CD4-positive, alpha-beta T cell (primary cell): Measurements from ENCODE around the gene PODXL. TPM values are rescaled to one million over a fixed set of nuclear protein-coding genes. Genes with fewer than 3 reads are reported as not detected.

ENCODE experiments used
- ATAC-seq: fragments of 200-7000 bp; cut with Tn5 transposase; one replicate; pipeline ENCODE4 v1.10.0; 2022; ENCODE audit warnings: mild to moderate bottlenecking; ENCODE audit not compliant: poor library complexity
- CTCF ChIA-PET: fragments of 350-600 bp; sonication (Branson Sonifier 250); formaldehyde crosslinking; loops from one replicate; lab custom pipeline; 2021; ENCODE audit warnings: antibody characterized with exemption, inconsistent platforms; lab: Charles Lee
- POLR2A ChIA-PET: fragments of 350-600 bp; sonication (Branson Sonifier 250); formaldehyde crosslinking; loops from one replicate; lab custom pipeline; 2021; ENCODE audit warnings: antibody characterized with exemption, inconsistent platforms; lab: Charles Lee
- DNase-seq, 14 experiments: peaks; one replicate each; pipeline ENCODE4 v3.0.0-alpha.2; 2013 to 2020; ENCODE audit warnings: mixed read lengths in 2 of 14
- H3K27ac ChIP-seq, 2 donors: one replicate each; pipeline versions ENCODE4 v1.5.1 to v1.7.0; 2013; ENCODE audit warnings: low read length in 2 of 2, low read depth in 1 of 2, mild to moderate bottlenecking in 1 of 2
- H3K27me3 ChIP-seq, 2 experiments: 1 replicate in 1 of 2; 2 replicates in 1 of 2; pipeline versions ENCODE4 v1.6.1 to v1.7.0; 2013; ENCODE audit warnings: low read length in 2 of 2, control low read depth in 1 of 2, mild to moderate bottlenecking in 1 of 2, moderate library complexity in 1 of 2; ENCODE audit not compliant: insufficient read depth in 2 of 2, control insufficient read depth in 1 of 2
- H3K36me3 ChIP-seq: one replicate; pipeline ENCODE4 v1.6.1; 2013; ENCODE audit warnings: low read length, control low read depth; ENCODE audit not compliant: insufficient read depth
- H3K4me1 ChIP-seq: one replicate; pipeline ENCODE4 v1.6.1; 2013; ENCODE audit warnings: low read length, control low read depth; ENCODE audit not compliant: insufficient read depth
- H3K4me3 ChIP-seq: one replicate; pipeline ENCODE4 v1.5.1; 2013; ENCODE audit warnings: mild to moderate bottlenecking, low read length, moderate library complexity
- H3K9me3 ChIP-seq, 2 experiments: 1 replicate in 1 of 2; 2 replicates in 1 of 2; pipeline versions ENCODE4 v1.6.1 to v1.7.0; 2013; ENCODE audit warnings: low read length in 2 of 2, mild to moderate bottlenecking in 2 of 2, control low read depth in 1 of 2, moderate library complexity in 1 of 2; ENCODE audit not compliant: control insufficient read depth in 1 of 2, insufficient read depth in 1 of 2
- H3K27ac Mint-ChIP-seq: one replicate; pipeline ENCODE4 v1.8.0; 2020; ENCODE audit warnings: mixed read lengths
- H3K27me3 Mint-ChIP-seq: one replicate; pipeline ENCODE4 v1.8.0; 2021; ENCODE audit warnings: mixed read lengths
- H3K36me3 Mint-ChIP-seq: one replicate; pipeline ENCODE4 v1.8.0; 2021; ENCODE audit warnings: low read depth, mixed read lengths
- H3K4me1 Mint-ChIP-seq: one replicate; pipeline ENCODE4 v1.8.0; 2021; ENCODE audit warnings: low read depth, mixed read lengths
- H3K4me3 Mint-ChIP-seq: one replicate; pipeline ENCODE4 v1.8.0; 2020; ENCODE audit warnings: mild to moderate bottlenecking, mixed read lengths
- H3K9me3 Mint-ChIP-seq: one replicate; pipeline ENCODE4 v1.8.0; 2020; ENCODE audit warnings: mixed read lengths
- intact Hi-C, 2 experiments: fragments of 100-400 bp; cut with DNase I in 1 of 2; cut with micrococcal nuclease in 1 of 2; formaldehyde crosslinking; loops; one replicate each; pipeline versions ENCODE4 v1.15.1 to v1.9.0; 2023 to 2025; cut with DNase I, micrococcal nuclease
- total RNA-seq, 174 experiments: library from RNA in 2 of 174; stranded (reverse) in 2 of 174; gene quantifications; one replicate each; pipeline ENCODE4 v1.2.3 and lab custom pipeline; 2021 to 2026
- TF ChIP-seq, protein P1 (sequence below): fragments of 200-600 bp; IDR thresholded peaks from one replicate; pipeline ENCODE4 v1.8.0; 2022; ENCODE audit warnings: antibody characterized with exemption, mild to moderate bottlenecking

The PODXL gene
- total RNA-seq, 2 experiments from 2014 or later = 0.16 to 0.47 TPM

DNA sequence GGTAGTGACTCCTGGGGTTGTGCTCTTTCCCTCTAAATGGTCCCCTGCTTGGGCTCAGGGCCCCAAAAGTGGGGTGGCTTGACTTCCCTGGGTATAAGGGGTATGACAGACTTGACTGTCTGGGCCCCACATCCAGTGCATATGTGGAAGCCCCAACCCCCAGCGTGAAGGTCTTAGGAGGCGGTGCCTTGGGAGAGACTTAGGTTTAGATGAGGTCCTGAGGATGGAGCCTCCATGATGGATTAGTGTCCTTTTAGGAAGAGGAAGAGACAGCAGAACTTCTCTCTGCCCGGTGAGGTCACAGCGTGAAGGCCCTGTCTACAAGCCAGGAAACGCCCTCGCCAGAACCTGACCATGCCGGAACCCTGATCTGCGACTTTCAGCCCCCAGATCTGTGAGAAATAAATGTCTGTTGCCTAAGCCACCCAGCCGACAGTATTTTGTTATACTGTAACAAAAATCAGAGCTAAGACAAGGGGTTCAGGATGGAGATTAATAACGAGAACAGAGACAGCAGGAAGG is 23.8 kb downstream of the PODXL start:
- H3K36me3 Mint-ChIP-seq = no peaks in the 10 kb centered on the region
- H3K36me3 ChIP-seq = no peaks in the 10 kb centered on the region
- no peaks in the 10 kb centered on the region for H3K4me1 Mint-ChIP-seq
- intact Hi-C loops = no loop called here
- no peak for DNase-seq
- ChIA-PET CTCF (no interaction called here), POLR2A (no interaction called here)
- no peak overlapping the region for H3K4me3 Mint-ChIP-seq
- H3K9me3 Mint-ChIP-seq = no peaks in the 10 kb centered on the region
- H3K4me3 ChIP-seq = no peak overlapping the region
- no peaks in the 10 kb centered on the region for H3K27me3 ChIP-seq
- H3K27ac ChIP-seq = no peak overlapping the region
- H3K27ac Mint-ChIP-seq = no peak overlapping the region
- H3K9me3 ChIP-seq = no peaks in the 10 kb centered on the region
- TF ChIP-seq, protein P1, sequence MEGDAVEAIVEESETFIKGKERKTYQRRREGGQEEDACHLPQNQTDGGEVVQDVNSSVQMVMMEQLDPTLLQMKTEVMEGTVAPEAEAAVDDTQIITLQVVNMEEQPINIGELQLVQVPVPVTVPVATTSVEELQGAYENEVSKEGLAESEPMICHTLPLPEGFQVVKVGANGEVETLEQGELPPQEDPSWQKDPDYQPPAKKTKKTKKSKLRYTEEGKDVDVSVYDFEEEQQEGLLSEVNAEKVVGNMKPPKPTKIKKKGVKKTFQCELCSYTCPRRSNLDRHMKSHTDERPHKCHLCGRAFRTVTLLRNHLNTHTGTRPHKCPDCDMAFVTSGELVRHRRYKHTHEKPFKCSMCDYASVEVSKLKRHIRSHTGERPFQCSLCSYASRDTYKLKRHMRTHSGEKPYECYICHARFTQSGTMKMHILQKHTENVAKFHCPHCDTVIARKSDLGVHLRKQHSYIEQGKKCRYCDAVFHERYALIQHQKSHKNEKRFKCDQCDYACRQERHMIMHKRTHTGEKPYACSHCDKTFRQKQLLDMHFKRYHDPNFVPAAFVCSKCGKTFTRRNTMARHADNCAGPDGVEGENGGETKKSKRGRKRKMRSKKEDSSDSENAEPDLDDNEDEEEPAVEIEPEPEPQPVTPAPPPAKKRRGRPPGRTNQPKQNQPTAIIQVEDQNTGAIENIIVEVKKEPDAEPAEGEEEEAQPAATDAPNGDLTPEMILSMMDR = no peak
- H3K4me1 ChIP-seq = no peaks in the 10 kb centered on the region
- H3K27me3 Mint-ChIP-seq = no peaks in the 10 kb centered on the region
- ATAC-seq = no peak

DNA sequence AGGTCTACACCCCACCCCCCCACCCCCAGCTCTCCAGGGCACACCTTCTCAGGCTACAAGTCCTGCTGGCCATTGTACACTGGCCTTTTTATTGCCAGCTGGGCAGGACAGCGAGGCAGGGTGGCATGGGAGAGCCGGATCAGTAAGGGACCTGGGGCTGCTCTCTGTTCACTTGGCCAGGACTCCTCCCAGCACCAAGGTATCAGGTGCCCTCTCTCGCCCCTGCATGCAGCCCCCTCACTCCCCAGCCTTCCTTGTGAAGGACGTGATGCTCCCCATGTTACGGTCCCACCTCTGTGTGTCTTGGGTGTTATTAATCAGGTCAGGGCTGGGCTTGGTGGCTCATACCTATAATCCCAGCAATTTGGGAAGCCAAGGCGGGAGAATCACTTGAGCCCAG is 26.3 kb downstream of the PODXL start:
- Histone ChIP-seq H3K27me3 (no peaks in the 10 kb centered on the region), H3K9me3 (no peaks in the 10 kb centered on the region), H3K4me1 (no peaks in the 10 kb centered on the region), H3K36me3 (no peaks in the 10 kb centered on the region), H3K4me3 (no peak overlapping the region), H3K27ac (no peak overlapping the region)
- POLR2A ChIA-PET = no interaction called here
- no peaks in the 10 kb centered on the region for H3K36me3 Mint-ChIP-seq
- H3K4me3 Mint-ChIP-seq = no peak overlapping the region
- ATAC-seq = no peak
- TF ChIP-seq, protein P1 = no peak
- no peaks in the 10 kb centered on the region for H3K9me3 Mint-ChIP-seq
- no peaks in the 10 kb centered on the region for H3K4me1 Mint-ChIP-seq
- CTCF ChIA-PET = no interaction called here
- H3K27ac Mint-ChIP-seq = no peak overlapping the region
- intact Hi-C loops = no loop called here
- no peak for DNase-seq
- H3K27me3 Mint-ChIP-seq = no peaks in the 10 kb centered on the region

DNA sequence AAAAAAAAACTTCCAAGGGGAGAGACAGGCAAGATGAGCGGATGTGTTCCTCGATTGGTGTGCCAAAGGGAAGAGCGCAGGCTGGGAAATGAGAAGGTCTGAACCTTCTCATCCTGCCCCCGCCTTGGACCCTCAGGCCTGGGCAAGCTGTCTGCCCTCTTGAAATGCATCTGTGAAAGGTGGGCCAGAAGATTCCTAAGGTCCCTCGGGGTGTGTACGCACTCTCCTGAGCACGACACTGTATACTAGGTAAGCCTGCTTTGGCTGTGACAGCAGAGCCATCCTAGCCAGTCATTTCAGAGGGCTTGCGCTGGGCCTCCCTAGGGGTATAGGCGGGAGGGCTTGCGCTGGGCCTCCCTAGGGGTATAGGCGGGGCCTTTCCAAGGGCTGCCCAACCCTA is 26.8 kb downstream of the PODXL start:
- Histone ChIP-seq H3K36me3 (no peaks in the 10 kb centered on the region), H3K4me3 (no peak overlapping the region), H3K27me3 (no peaks in the 10 kb centered on the region), H3K27ac (no peak overlapping the region), H3K4me1 (no peaks in the 10 kb centered on the region), H3K9me3 (no peaks in the 10 kb centered on the region)
- Mint-ChIP-seq H3K27ac (no peak overlapping the region), H3K4me3 (no peak overlapping the region), H3K36me3 (no peaks in the 10 kb centered on the region), H3K4me1 (no peaks in the 10 kb centered on the region), H3K27me3 (no peaks in the 10 kb centered on the region), H3K9me3 (no peaks in the 10 kb centered on the region)
- TF ChIP-seq, protein P1 = no peak
- ChIA-PET POLR2A (no interaction called here), CTCF (no interaction called here)
- ATAC-seq (no peak), DNase-seq (no peak)
- intact Hi-C loops = no loop called here
